Measurements from ENCODE around the gene DHRS7.

DNA sequence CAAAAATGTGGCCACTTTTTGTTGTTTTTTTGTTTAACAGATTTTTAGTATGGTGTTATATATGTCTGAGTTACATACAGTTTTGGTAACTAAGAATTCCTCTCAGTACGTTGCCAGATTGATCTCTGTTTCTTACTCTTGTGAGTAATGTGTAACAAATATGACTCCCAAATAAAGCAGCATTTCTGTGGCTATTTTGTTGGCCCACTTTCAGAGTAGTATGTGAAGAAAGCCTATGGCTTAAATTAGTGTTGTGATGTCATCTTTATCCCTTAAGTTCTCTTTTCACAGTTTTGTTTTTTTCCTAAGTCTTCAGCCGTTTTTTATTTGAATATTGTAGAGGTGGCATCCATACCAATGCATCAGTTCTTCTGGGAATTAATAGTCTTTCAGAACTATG lies 62.8 kb downstream of the DHRS7 start:
- TF ChIP-seq, protein P1, sequence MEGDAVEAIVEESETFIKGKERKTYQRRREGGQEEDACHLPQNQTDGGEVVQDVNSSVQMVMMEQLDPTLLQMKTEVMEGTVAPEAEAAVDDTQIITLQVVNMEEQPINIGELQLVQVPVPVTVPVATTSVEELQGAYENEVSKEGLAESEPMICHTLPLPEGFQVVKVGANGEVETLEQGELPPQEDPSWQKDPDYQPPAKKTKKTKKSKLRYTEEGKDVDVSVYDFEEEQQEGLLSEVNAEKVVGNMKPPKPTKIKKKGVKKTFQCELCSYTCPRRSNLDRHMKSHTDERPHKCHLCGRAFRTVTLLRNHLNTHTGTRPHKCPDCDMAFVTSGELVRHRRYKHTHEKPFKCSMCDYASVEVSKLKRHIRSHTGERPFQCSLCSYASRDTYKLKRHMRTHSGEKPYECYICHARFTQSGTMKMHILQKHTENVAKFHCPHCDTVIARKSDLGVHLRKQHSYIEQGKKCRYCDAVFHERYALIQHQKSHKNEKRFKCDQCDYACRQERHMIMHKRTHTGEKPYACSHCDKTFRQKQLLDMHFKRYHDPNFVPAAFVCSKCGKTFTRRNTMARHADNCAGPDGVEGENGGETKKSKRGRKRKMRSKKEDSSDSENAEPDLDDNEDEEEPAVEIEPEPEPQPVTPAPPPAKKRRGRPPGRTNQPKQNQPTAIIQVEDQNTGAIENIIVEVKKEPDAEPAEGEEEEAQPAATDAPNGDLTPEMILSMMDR (conservative IDR thresholded peaks at IDR 0.05; ENCODE audit: low read length): no peak
- TF ChIP-seq EZH2phosphoT487 (IDR thresholded peaks at IDR 0.05; ENCODE audit: borderline replicate concordance): no peak
